ENCODE results near the gene ELK3. TPM values are rescaled to one million over a fixed set of nuclear protein-coding genes. Genes with fewer than 3 reads are reported as not detected.

The ELK3 gene
- total RNA-seq, result 27.5 TPM

GRCh38 chr12:96193725-96194575 is at the start of gene ELK3:
TSS of gene ELK3 (plus strand) at chr12:96194375.

Small RNAs within 50 kb of the gene (small RNA-seq; reads per million reads assigned to genes)
- gene RNU4-24P (ENCODE audit: low replicate concordance), result not detected

Other genes starting within 250 kb of the ELK3 start
- 1.7 TPM for gene HAL, start 198.0 kb upstream of the ELK3 start, total RNA-seq
- gene LTA4H, start 158.8 kb upstream of the ELK3 start, total RNA-seq, result 98.2 TPM
- 63.6 TPM for gene CDK17, start 206.1 kb downstream of the ELK3 start, total RNA-seq

All from metanephros (tissue), 2 donors.